ENCODE data around the gene CGNL1. TPM values are rescaled to one million over a fixed set of nuclear protein-coding genes. Genes with fewer than 3 reads are reported as not detected.

CGNL1 gene
- total and polyA plus RNA-seq, 10 of the 15 experiments (the other 5 are each of a cell fraction or from before 2014, with no cell fraction given): under 0.01 to 0.27 (median 0.04) TPM; not detected in 3

DNA sequence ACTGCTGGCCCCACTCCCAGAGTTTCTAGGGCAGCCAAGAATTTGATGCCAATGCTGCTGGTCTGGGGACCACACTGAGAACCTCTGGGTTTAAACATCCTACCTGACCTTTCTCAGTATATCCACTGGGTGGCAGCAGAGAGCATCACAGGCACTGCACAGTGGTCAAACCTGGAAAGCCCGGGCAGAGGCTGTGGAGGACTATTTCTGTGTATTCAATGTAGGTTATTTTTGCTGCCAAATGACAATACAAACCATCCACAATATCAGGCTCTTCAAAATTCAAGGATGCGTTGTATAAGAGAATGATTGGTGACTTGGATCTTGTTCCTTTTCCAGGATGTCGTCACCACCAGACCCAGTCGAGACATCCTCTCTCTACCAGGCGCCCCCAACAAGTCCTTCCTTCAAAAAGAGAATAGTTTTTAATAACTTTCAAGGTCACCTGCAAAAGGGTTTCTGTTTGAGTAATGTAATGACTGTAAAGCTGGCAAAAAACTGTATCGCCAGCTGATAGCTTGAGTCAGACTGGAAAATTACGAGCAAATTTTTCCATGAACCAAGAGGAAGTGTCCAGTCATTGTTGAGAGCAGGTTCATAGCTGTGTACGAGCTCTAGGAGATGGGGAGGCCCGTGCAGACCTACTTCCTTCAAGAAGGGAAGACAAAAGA, 184.9 kb downstream of the CGNL1 start:
- H3K36me3 ChIP-seq (ENCODE audit: control insufficient read depth in 2 of 2, insufficient read depth in 2 of 2, low read length in 1 of 2): no peaks in the 10 kb centered on the region
- H2AFZ ChIP-seq (ENCODE audit: control insufficient read depth, low read depth, low read length): no peak overlapping the region
- ChIA-PET POLR2A (interaction anchor here (0.7 kb wide), 2 partner anchors 295 to 774 kb away, joined by 4 read pairs; no protein-coding TSS in a partner anchor), CTCF (interaction anchor here (0.7 to 3.0 kb wide), 13 partner anchors 9 to 759 kb away, joined by 3 to 34 read pairs (median 3); no protein-coding TSS in a partner anchor), RAD21 (ENCODE audit: unreplicated experiment) (interaction anchor here (0.7 to 2.3 kb wide), 3 partner anchors 14 to 300 kb away, joined by 3 to 9 read pairs (median 3); no protein-coding TSS in a partner anchor), SMC1A (ENCODE audit: uncharacterized antibody, unreplicated experiment) (interaction anchor here (1.0 to 1.4 kb wide), 3 partner anchors 11 to 300 kb away, joined by 3 to 8 read pairs (median 3); no protein-coding TSS in a partner anchor)
- no peak overlapping the region for H3K27ac ChIP-seq (ENCODE audit: control insufficient read depth, insufficient read depth)
- peak overlapping the region; percentile 1; the same call in 1 of the 2 replicates for H3K4me2 ChIP-seq (ENCODE audit: control insufficient read depth, insufficient read depth)
- intact Hi-C loops (cut with micrococcal nuclease; ENCODE audit: unreplicated experiment) (loop anchor here (5.0 to 10.0 kb wide), 3 partner anchors 91 to 504 kb away; partner anchors contain the start of gene ALDH1A2), in situ Hi-C loops (cut with MboI) (loop anchor here (10.0 kb wide), 1 partner anchor 304 kb away; no protein-coding TSS in a partner anchor)
- WGBS (ENCODE audit: insufficient coverage, insufficient replicate concordance, low lambda C conversion rate, missing lambda C conversion rate): 24% methylated on average over 9 of the region's 9 CpGs
- FAIRE-seq: peak; percentile 95
- no TSS peak for BruUV-seq (replicated peaks)
- peak; percentile 26 for DNase-seq (ENCODE audit: low read depth, low spot score)
- H3K9me3 ChIP-seq (replicated peaks; ENCODE audit: control insufficient read depth, insufficient read depth, low read length): no peaks in the 10 kb centered on the region; the same call in 2 of the 3 replicates
- peaks cover 3% of the 10 kb centered on the region; the same call in 1 of the 2 replicates for H3K4me1 ChIP-seq (ENCODE audit: control insufficient read depth, insufficient read depth, low read length)
- H3K27me3 ChIP-seq (replicated peaks in 1 of 2; ENCODE audit: control insufficient read depth in 2 of 2, insufficient read depth in 2 of 2, low read length in 1 of 2): no peaks in the 10 kb centered on the region
- no peak overlapping the region for H3K9ac ChIP-seq (ENCODE audit: control insufficient read depth, insufficient read depth, low read length)
- H3K4me3 ChIP-seq: no peak overlapping the region
- H4K20me1 ChIP-seq (ENCODE audit: control insufficient read depth, insufficient read depth): no peaks in the 10 kb centered on the region
- peak; percentile 95 for ATAC-seq
- H3K79me2 ChIP-seq (ENCODE audit: control insufficient read depth, insufficient read depth, low read length): no peaks in the 10 kb centered on the region
- TF ChIP-seq, protein P1, sequence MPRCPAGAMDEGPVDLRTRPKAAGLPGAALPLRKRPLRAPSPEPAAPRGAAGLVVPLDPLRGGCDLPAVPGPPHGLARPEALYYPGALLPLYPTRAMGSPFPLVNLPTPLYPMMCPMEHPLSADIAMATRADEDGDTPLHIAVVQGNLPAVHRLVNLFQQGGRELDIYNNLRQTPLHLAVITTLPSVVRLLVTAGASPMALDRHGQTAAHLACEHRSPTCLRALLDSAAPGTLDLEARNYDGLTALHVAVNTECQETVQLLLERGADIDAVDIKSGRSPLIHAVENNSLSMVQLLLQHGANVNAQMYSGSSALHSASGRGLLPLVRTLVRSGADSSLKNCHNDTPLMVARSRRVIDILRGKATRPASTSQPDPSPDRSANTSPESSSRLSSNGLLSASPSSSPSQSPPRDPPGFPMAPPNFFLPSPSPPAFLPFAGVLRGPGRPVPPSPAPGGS (IDR thresholded peaks at IDR 0.05; ENCODE audit: borderline replicate concordance, insufficient read depth, low read depth, low read length, poor library complexity, severe bottlenecking): no peak
- TF ChIP-seq EED (IDR thresholded peaks at IDR 0.05; ENCODE audit: low read depth) (peak; percentile 56; the same call in 1 of the 2 replicates), RUNX3 (IDR thresholded peaks at IDR 0.05; ENCODE audit: low read length) (peak; percentile 11; the same call in 1 of the 2 replicates), JUND (IDR thresholded peaks at IDR 0.05; ENCODE audit: low read depth, low read length) (no peak), RCOR1 (conservative IDR thresholded peaks at IDR 0.05; ENCODE audit: low read depth, low read length) (no peak), BRCA1 (IDR thresholded peaks at IDR 0.05; ENCODE audit: low read depth, low read length) (no peak), TBL1XR1 (IDR thresholded peaks at IDR 0.05; ENCODE audit: low read depth, low read length) (no peak), POLR2A (IDR thresholded peaks at IDR 0.05; ENCODE audit: low read depth, low read length) (no peak), RAD51 (IDR thresholded peaks at IDR 0.05) (no peak), TCF12 (IDR thresholded peaks at IDR 0.05; ENCODE audit: low read depth, low read length) (no peak), ZBED1 (IDR thresholded peaks at IDR 0.05; ENCODE audit: borderline replicate concordance) (no peak), PAX5 (IDR thresholded peaks at IDR 0.05; ENCODE audit: borderline replicate concordance, low read depth, low read length) (no peak), BHLHE40 (IDR thresholded peaks at IDR 0.05; ENCODE audit: borderline replicate concordance in 1 of 2, low read depth in 2 of 2, low read length in 1 of 2) (no peak), RFX5 (IDR thresholded peaks at IDR 0.05; ENCODE audit: low read depth, low read length) (no peak)
- TF ChIP-seq, protein P2, sequence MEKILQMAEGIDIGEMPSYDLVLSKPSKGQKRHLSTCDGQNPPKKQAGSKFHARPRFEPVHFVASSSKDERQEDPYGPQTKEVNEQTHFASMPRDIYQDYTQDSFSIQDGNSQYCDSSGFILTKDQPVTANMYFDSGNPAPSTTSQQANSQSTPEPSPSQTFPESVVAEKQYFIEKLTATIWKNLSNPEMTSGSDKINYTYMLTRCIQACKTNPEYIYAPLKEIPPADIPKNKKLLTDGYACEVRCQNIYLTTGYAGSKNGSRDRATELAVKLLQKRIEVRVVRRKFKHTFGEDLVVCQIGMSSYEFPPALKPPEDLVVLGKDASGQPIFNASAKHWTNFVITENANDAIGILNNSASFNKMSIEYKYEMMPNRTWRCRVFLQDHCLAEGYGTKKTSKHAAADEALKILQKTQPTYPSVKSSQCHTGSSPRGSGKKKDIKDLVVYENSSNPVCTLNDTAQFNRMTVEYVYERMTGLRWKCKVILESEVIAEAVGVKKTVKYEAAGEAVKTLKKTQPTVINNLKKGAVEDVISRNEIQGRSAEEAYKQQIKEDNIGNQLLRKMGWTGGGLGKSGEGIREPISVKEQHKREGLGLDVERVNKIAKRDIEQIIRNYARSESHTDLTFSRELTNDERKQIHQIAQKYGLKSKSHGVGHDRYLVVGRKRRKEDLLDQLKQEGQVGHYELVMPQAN (conservative IDR thresholded peaks at IDR 0.05): no peak
- TF ChIP-seq, protein P3, sequence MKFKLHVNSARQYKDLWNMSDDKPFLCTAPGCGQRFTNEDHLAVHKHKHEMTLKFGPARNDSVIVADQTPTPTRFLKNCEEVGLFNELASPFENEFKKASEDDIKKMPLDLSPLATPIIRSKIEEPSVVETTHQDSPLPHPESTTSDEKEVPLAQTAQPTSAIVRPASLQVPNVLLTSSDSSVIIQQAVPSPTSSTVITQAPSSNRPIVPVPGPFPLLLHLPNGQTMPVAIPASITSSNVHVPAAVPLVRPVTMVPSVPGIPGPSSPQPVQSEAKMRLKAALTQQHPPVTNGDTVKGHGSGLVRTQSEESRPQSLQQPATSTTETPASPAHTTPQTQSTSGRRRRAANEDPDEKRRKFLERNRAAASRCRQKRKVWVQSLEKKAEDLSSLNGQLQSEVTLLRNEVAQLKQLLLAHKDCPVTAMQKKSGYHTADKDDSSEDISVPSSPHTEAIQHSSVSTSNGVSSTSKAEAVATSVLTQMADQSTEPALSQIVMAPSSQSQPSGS (IDR thresholded peaks at IDR 0.05; ENCODE audit: low read length): no peak
- TF ChIP-seq, protein P4, sequence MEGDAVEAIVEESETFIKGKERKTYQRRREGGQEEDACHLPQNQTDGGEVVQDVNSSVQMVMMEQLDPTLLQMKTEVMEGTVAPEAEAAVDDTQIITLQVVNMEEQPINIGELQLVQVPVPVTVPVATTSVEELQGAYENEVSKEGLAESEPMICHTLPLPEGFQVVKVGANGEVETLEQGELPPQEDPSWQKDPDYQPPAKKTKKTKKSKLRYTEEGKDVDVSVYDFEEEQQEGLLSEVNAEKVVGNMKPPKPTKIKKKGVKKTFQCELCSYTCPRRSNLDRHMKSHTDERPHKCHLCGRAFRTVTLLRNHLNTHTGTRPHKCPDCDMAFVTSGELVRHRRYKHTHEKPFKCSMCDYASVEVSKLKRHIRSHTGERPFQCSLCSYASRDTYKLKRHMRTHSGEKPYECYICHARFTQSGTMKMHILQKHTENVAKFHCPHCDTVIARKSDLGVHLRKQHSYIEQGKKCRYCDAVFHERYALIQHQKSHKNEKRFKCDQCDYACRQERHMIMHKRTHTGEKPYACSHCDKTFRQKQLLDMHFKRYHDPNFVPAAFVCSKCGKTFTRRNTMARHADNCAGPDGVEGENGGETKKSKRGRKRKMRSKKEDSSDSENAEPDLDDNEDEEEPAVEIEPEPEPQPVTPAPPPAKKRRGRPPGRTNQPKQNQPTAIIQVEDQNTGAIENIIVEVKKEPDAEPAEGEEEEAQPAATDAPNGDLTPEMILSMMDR (IDR thresholded peaks at IDR 0.05 in 2 of 3, conservative IDR thresholded peaks at IDR 0.05 in 1 of 3; ENCODE audit: control insufficient read depth in 2 of 3, extremely low read depth in 1 of 3, insufficient read depth in 1 of 3, low read depth in 3 of 3, low read length in 3 of 3): peak; percentile 82 to 86 (median 83)

Measured in GM12878 (cell line).